Stimulated activated CD8-positive, alpha-beta memory T cell treated with anti-CD3 and anti-CD28 coated beads, Interleukin-2, amount 100 ng/mL, for 48 hours (primary cell): Measurements from ENCODE around the gene KRABD2.
"Not testable (repeated sequence)": the region's sequence is repeated elsewhere in the genome, so short reads cannot be mapped to it uniquely, and the experiment has no call there.

Experiments
- DNase-seq, 2 donors: peaks; one replicate each; pipeline ENCODE4 v3.0.0-alpha.2; 2020; ENCODE audit warnings: low read depth in 2 of 2

Gene KRABD2

GRCh38 chr17:8392674-8393469 lies 16.4 kb upstream of the KRABD2 start:
- DNase-seq: no peak

GRCh38 chr17:8392274-8392673 lies 15.8 kb upstream of the KRABD2 start:
- DNase-seq: no peak

GRCh38 chr17:8391711-8392110 lies 15.2 kb upstream of the KRABD2 start:
- DNase-seq: no peak

- DNase-seq: no peak
These were observed 11.6 kb upstream of the KRABD2 start for GRCh38 chr17:8387914-8388651.

- DNase-seq: no peak
These were observed 10.3 kb upstream of the KRABD2 start for GRCh38 chr17:8386841-8387240.

- no peak for DNase-seq
These were observed 8.4 kb upstream of the KRABD2 start for GRCh38 chr17:8384801-8385378.

- DNase-seq: peak; percentile 85 to 86
These were observed 6.8 kb upstream of the KRABD2 start, which contains the start of gene RPL26 for GRCh38 chr17:8383143-8383822. Gene RPL26, minus strand, starts transcription at chr17:8383193. Its CDS starts 883 bp downstream, at chr17:8382310.

GRCh38 chr17:8382880-8383142 lies 6.3 kb upstream of the KRABD2 start:
- no peak for DNase-seq

- DNase-seq: no peak
These were observed 5.8 kb upstream of the KRABD2 start for GRCh38 chr17:8382052-8382879.

- no peak for DNase-seq
These were observed 3.5 kb upstream of the KRABD2 start for GRCh38 chr17:8380049-8380448.

- not testable (repeated sequence) for DNase-seq
These were observed 1.6 kb upstream of the KRABD2 start for GRCh38 chr17:8378117-8378516.

GRCh38 chr17:8377422-8377821 lies 918 bp upstream of the KRABD2 start:
- DNase-seq: no peak

- no peak for DNase-seq
These were observed 705 bp downstream of the KRABD2 start for GRCh38 chr17:8375738-8376259.

- not testable (repeated sequence) for DNase-seq
These were observed 2.6 kb downstream of the KRABD2 start for GRCh38 chr17:8373856-8374255.

- no peak for DNase-seq
These were observed 4.1 kb downstream of the KRABD2 start for GRCh38 chr17:8372422-8372821.

- DNase-seq: no peak
These were observed 4.7 kb downstream of the KRABD2 start for GRCh38 chr17:8371786-8372185.

- DNase-seq: no peak
These were observed 6.6 kb downstream of the KRABD2 start for GRCh38 chr17:8369944-8370343.

- no peak for DNase-seq
These were observed 8.3 kb downstream of the KRABD2 start for GRCh38 chr17:8368193-8368592.

- no peak for DNase-seq
These were observed 10.3 kb downstream of the KRABD2 start for GRCh38 chr17:8366231-8366630.

GRCh38 chr17:8365143-8365542 lies 11.4 kb downstream of the KRABD2 start:
- DNase-seq: no peak

- DNase-seq: no peak
These were observed 13.7 kb downstream of the KRABD2 start for GRCh38 chr17:8362651-8363332.
